Duodenal mucosa (tissue), 2 donors: ENCODE results near the gene LMO2.
A peak's percentile ranks its signal among the peaks of the same experiment; 100 is the strongest.
"Not testable (repeated sequence)": the region's sequence is repeated elsewhere in the genome, so short reads cannot be mapped to it uniquely, and the experiment has no call there.

Experiments
- H3K27ac ChIP-seq: one replicate; pipeline ENCODE4 v1.7.0; 2013; ENCODE audit warnings: low read depth, low read length
- H3K27me3 ChIP-seq, 2 donors: one replicate each; pipeline ENCODE4 v1.7.0; 2013; ENCODE audit warnings: low read length in 2 of 2, control low read depth in 1 of 2; ENCODE audit not compliant: insufficient read depth in 2 of 2, control insufficient read depth in 1 of 2
- H3K36me3 ChIP-seq, 2 donors: one replicate each; pipeline ENCODE4 v1.7.0; 2013; ENCODE audit warnings: low read length in 2 of 2, control low read depth in 1 of 2; ENCODE audit not compliant: insufficient read depth in 2 of 2, control insufficient read depth in 1 of 2
- H3K4me1 ChIP-seq, 2 donors: one replicate each; pipeline ENCODE4 v1.7.0; 2013; ENCODE audit warnings: low read length in 2 of 2, control low read depth in 1 of 2; ENCODE audit not compliant: insufficient read depth in 2 of 2, control insufficient read depth in 1 of 2
- H3K4me3 ChIP-seq, 2 donors: one replicate each; pipeline ENCODE4 v1.7.0; 2013; ENCODE audit warnings: low read length in 2 of 2, low read depth in 1 of 2
- H3K9ac ChIP-seq, 2 donors: one replicate each; pipeline ENCODE4 v1.7.0; 2013; ENCODE audit warnings: low read length in 2 of 2, low read depth in 1 of 2
- H3K9me3 ChIP-seq, 2 donors: one replicate each; pipeline ENCODE4 v1.7.0; 2013; ENCODE audit warnings: low read length in 2 of 2, control low read depth in 1 of 2; ENCODE audit not compliant: control insufficient read depth in 1 of 2

Gene LMO2

GRCh38 chr11:33891714-33892327 is at the start of gene LMO2:
TSS of gene LMO2 (minus strand) at chr11:33892076. CDS start at chr11:33869716, 22,360 bp downstream.
- Histone ChIP-seq H3K27me3 (peaks cover 0 to 4% of the 10 kb centered on the region in 2 donors), H3K36me3 (no peaks in the 10 kb centered on the region), H3K9ac (no peak within 1 kb of the TSS), H3K4me3 (no peak within 1 kb of the TSS), H3K4me1 (peaks cover 0 to 3% of the 10 kb centered on the region in 2 donors), H3K9me3 (no peaks in the 10 kb centered on the region), H3K27ac (no peak within 1 kb of the TSS)

- Histone ChIP-seq H3K9ac (no peak overlapping the region), H3K27ac (no peak overlapping the region), H3K27me3 (no peaks in the 10 kb centered on the region), H3K36me3 (no peaks in the 10 kb centered on the region), H3K4me3 (no peak overlapping the region), H3K4me1 (peaks cover 0 to 8% of the 10 kb centered on the region in 2 donors), H3K9me3 (no peaks in the 10 kb centered on the region)
These were observed 48.6 kb upstream of the LMO2 start for GRCh38 chr11:33940538-33940815.

- no peaks in the 10 kb centered on the region for H3K27me3 ChIP-seq
- H3K27ac ChIP-seq: no peak overlapping the region
- H3K36me3 ChIP-seq: no peaks in the 10 kb centered on the region
- no peak overlapping the region for H3K9ac ChIP-seq
- H3K4me1 ChIP-seq: peaks cover 0 to 8% of the 10 kb centered on the region in 2 donors
- peak overlapping the region in 1 of 2 donors; percentile 23 for H3K4me3 ChIP-seq
- no peaks in the 10 kb centered on the region for H3K9me3 ChIP-seq
These were observed 45.1 kb upstream of the LMO2 start for GRCh38 chr11:33936725-33937604.

GRCh38 chr11:33935461-33936456 is 43.9 kb upstream of the LMO2 start:
- Histone ChIP-seq H3K4me3 (no peak overlapping the region), H3K36me3 (no peaks in the 10 kb centered on the region), H3K9ac (no peak overlapping the region), H3K27me3 (no peaks in the 10 kb centered on the region), H3K9me3 (no peaks in the 10 kb centered on the region), H3K27ac (no peak overlapping the region), H3K4me1 (peaks cover 0 to 8% of the 10 kb centered on the region in 2 donors)

GRCh38 chr11:33935005-33935404 is 43.1 kb upstream of the LMO2 start:
- no peaks in the 10 kb centered on the region for H3K27me3 ChIP-seq
- no peak overlapping the region for H3K4me3 ChIP-seq
- no peaks in the 10 kb centered on the region for H3K9me3 ChIP-seq
- no peaks in the 10 kb centered on the region for H3K36me3 ChIP-seq
- peaks cover 0 to 11% of the 10 kb centered on the region in 2 donors for H3K4me1 ChIP-seq
- H3K27ac ChIP-seq: no peak overlapping the region
- no peak overlapping the region for H3K9ac ChIP-seq

GRCh38 chr11:33934450-33934849 is 42.6 kb upstream of the LMO2 start:
- H3K4me3 ChIP-seq: no peak overlapping the region
- H3K9ac ChIP-seq: no peak overlapping the region
- H3K27ac ChIP-seq: no peak overlapping the region
- H3K4me1 ChIP-seq: peaks cover 0 to 11% of the 10 kb centered on the region in 2 donors
- no peaks in the 10 kb centered on the region for H3K36me3 ChIP-seq
- H3K9me3 ChIP-seq: no peaks in the 10 kb centered on the region
- no peaks in the 10 kb centered on the region for H3K27me3 ChIP-seq

GRCh38 chr11:33933602-33934001 is 41.7 kb upstream of the LMO2 start:
- no peak overlapping the region for H3K9ac ChIP-seq
- H3K4me1 ChIP-seq: peaks cover 0 to 11% of the 10 kb centered on the region in 2 donors
- no peaks in the 10 kb centered on the region for H3K9me3 ChIP-seq
- no peaks in the 10 kb centered on the region for H3K36me3 ChIP-seq
- H3K27ac ChIP-seq: no peak overlapping the region
- no peak overlapping the region for H3K4me3 ChIP-seq
- H3K27me3 ChIP-seq: no peaks in the 10 kb centered on the region

GRCh38 chr11:33932721-33933120 is 40.8 kb upstream of the LMO2 start:
- Histone ChIP-seq H3K4me1 (peaks cover 0 to 11% of the 10 kb centered on the region in 2 donors), H3K27ac (no peak overlapping the region), H3K9ac (no peak overlapping the region), H3K36me3 (no peaks in the 10 kb centered on the region), H3K27me3 (no peaks in the 10 kb centered on the region), H3K4me3 (no peak overlapping the region), H3K9me3 (no peaks in the 10 kb centered on the region)

- not testable (repeated sequence) for H3K4me3 ChIP-seq, H3K4me1 ChIP-seq, H3K9me3 ChIP-seq, H3K36me3 ChIP-seq, H3K27me3 ChIP-seq, H3K9ac ChIP-seq, H3K27ac ChIP-seq
These were observed 40.0 kb upstream of the LMO2 start for GRCh38 chr11:33931739-33932366.
